Activated CD4-positive, alpha-beta T cell treated with anti-CD3 and anti-CD28 coated beads, Interleukin-10, Interleukin-2, amounts not matched to agents 100 ng/mL and 50 ng/mL, durations not matched to agents 16 hours and 8 hours (primary cell): Measurements from ENCODE around the gene OR2M3.
"Not testable (repeated sequence)": the region's sequence is repeated elsewhere in the genome, so short reads cannot be mapped to it uniquely, and the experiment has no call there.

ENCODE experiments used
- DNase-seq: peaks from one replicate; pipeline ENCODE4 v3.0.0-alpha.2; 2020

OR2M3 gene, protein sequence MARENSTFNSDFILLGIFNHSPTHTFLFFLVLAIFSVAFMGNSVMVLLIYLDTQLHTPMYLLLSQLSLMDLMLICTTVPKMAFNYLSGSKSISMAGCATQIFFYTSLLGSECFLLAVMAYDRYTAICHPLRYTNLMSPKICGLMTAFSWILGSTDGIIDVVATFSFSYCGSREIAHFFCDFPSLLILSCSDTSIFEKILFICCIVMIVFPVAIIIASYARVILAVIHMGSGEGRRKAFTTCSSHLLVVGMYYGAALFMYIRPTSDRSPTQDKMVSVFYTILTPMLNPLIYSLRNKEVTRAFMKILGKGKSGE

GRCh38 chr1:248196965-248197364 lies at the start of gene OR2M3:
OR2M3 (plus strand) TSS chr1:248197265; CDS start chr1:248203068, 5,803 bp downstream.
- DNase-seq: no peak

- no peak for DNase-seq
Measured at GRCh38 chr1:248152056-248152827, 44.8 kb upstream of the OR2M3 start.

- no peak for DNase-seq
Measured at GRCh38 chr1:248155927-248156326, 41.1 kb upstream of the OR2M3 start.

DNA sequence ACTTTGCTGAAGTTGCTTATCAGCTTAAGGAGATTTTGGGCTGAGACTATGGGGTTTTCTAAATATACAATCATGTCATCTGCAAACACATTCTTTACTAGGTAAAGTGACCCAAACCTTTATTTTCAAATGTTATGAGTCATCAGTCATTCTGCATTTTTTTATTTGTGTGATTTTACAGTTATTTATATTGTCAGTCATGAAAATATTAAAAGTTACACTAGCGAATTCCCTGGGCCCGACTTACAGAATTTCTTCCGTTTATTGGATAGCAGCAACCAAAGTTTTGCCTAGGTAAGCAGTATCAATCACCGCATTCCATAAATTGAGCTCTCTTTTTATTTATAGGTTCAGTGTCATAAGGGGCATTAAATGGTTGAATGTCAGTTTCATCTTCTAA lies 38.3 kb upstream of the OR2M3 start:
- no peak for DNase-seq

DNA sequence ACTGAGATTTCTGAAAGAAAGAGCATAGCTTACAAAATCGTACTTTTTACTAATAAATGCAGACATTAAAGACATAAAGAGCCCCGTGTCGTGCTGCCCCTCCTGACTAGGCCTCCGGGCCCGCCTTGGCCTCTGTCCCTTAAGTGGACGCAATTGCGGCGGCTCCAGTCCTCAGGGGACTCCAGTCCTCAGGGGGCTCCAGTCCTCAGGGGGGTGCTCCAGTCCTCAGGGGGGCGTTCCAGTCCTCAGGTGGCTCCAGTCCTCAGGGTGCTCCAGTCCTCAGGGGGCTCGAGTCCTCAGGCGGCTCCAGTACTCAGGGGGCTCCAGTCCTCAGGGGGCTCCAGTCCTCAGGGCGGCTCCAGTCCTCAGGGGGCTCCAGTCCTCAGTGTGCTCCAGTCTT lies 33.0 kb upstream of the OR2M3 start:
- no peak for DNase-seq

DNA sequence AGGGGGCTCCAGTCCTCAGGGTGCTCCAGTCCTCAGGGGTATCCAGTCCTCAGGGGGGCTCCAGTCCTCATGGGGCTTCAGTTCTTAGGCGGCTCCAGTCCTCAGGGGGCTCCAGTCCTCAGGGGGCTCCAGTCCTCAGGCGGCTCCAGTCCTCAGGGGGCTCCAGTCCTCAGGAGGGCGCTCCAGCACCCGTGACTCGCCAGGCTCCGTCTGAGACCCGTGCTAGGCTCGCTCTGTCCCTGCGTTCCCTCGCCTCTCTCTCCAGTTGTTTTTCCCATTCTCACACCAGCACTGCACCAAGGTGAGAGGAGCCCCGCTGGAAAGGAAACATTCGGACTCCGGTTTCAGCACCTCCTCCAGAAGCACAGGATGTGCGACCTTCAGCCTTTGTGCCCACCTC lies 31.9 kb upstream of the OR2M3 start:
- no peak for DNase-seq

GRCh38 chr1:248174521-248174920 lies 22.5 kb upstream of the OR2M3 start, which contains the start of gene OR2M2:
OR2M2 (plus strand) TSS chr1:248174821; CDS start chr1:248179986, 5,165 bp downstream.
- no peak for DNase-seq

DNA sequence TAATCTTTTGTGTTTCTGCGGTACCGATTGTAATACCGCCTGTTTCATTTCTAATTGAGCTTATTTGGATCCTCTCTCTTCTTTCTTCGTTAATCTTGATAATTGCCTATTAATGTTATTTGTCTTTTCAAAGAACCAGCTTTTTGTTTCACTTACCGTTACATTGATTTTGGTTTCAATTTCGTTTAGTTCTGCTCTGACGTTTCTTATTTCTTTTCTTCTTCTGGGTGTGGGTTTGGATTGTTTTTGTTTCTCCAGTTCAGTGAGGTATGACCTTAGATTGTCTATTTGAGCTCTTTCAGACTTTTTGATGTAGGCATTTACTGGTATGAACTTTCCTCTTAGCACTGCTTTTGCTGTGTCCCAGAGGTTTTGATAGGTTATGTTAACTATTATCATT lies 13.1 kb upstream of the OR2M3 start:
- no peak for DNase-seq

GRCh38 chr1:248187363-248187762 lies 9.7 kb upstream of the OR2M3 start:
- DNase-seq: no peak

- no peak for DNase-seq
Measured at GRCh38 chr1:248189026-248189425, 8.0 kb upstream of the OR2M3 start.

- DNase-seq: no peak
Measured at GRCh38 chr1:248194117-248194516, 2.9 kb upstream of the OR2M3 start.

DNA sequence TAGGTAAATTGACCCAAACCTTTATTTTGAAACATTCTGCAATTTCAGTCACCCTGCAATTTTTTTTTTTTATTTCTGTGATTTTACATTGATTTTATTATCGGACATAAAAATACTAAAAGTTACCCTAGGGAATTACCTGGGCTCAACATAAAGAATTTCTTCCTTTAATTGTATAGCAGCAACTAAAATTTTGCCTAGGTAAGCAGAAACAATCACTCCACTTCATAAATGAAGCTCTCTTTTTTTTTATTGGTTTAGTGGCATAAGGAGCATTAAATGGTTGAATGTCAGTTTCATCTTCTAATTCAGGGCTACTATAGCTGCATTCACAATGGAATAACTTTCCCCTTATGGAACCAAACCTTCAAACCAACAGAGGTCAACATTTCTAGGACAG lies 18.8 kb downstream of the OR2M3 start:
- no peak for DNase-seq

GRCh38 chr1:248225537-248225936 lies 28.5 kb downstream of the OR2M3 start:
- no peak for DNase-seq

- DNase-seq: no peak
Measured at GRCh38 chr1:248229360-248229908, 32.4 kb downstream of the OR2M3 start.

- DNase-seq: no peak
Measured at GRCh38 chr1:248231117-248231516, 34.1 kb downstream of the OR2M3 start, which contains the start of gene OR2M4. OR2M4 (plus strand) TSS chr1:248231417; CDS start chr1:248238929, 7,512 bp downstream.

- DNase-seq: no peak
Measured at GRCh38 chr1:248239478-248239877, 42.4 kb downstream of the OR2M3 start.

DNA sequence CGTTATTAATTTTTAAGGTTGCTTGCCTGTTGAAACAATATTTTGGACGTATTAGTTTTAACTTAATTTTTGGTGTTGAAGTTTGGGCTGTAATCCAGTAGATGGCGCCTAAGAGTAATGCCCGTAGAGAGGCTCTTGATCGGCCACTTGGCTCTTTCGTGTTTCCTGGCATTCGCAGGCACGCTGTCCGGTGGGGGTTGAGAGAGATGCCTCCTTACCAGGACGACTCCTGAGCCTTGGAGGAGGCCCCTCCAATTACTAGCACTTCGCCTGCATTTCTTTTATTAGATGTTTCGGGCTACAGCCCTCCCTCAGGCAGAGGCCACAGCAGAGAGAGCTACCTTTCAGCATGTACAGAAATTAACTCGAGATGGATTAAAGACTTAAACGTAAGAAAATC lies 46.1 kb downstream of the OR2M3 start:
- DNase-seq: peak; percentile 48

- not testable (repeated sequence) for DNase-seq
Measured at GRCh38 chr1:248259309-248259708, 62.2 kb downstream of the OR2M3 start.
